ENCODE measurements around the gene MCM8.
A peak's percentile ranks its signal among the peaks of the same experiment; 100 is the strongest.

MCM8 gene

DNA sequence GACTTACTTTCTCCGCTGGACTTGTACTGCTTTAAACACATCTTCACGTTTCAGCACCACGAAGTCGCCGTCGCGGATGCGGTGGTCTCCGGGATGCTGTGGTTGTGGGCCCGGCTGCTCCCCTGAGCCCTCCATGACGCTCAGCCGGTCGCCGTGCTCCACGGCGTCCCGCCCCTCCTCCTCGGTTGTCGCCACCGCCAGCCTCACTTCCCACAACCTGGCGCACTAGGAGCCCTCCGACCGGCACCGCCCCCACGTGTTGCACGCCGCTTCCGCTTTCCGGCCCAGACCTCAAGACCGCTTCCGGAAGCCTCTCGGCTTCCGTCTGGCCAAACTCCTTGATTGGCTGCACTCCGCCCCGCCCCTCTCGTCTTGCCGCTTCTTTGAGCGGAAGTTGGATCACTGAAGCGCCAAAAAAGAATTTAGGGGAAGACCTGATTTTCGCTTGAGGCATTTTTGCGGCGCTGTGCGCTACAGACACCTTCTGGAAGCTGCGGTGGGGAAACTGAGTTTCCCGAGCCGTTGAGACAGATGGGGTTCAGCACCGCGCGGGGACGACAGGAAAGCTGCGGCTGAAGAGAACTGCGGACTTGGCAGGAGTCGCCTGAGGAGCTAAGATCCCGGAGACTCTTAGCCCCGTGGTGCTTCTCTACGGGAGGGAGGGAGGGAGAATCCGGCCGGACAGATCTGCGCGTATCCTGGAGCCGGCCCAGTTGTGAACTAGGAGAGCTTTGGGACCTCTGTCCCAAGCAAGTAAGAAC, at the start of gene MCM8, which contains the start of gene TRMT6:
Gene MCM8, plus strand, starts transcription at position 382 of the 761 bp plus-strand sequence. CDS start 1,364 bp downstream, outside the sequence.
Gene TRMT6, minus strand, starts transcription at position 263 of the 761 bp plus-strand sequence. Its CDS starts 128 bp downstream, at position 135.
- peak within 1 kb of the TSS; percentile 84 for H3K4me3 ChIP-seq (ENCODE audit: low read length)
- H3F3A ChIP-seq (ENCODE audit: insufficient read depth, low read length), result 0 out of 2 replicates have a peak, but pooled peaks cover 7% of the 10 kb centered on the region
- H3K27ac ChIP-seq (ENCODE audit: low read length), result peak within 1 kb of the TSS; percentile 75
- H3K9me2 ChIP-seq (replicated peaks; ENCODE audit: insufficient read depth, low read length), result no peaks in the 10 kb centered on the region
- H4K20me1 ChIP-seq (ENCODE audit: insufficient read depth, low read length), result no peaks in the 10 kb centered on the region
- peak within 1 kb of the TSS; percentile 91 for H3K4me2 ChIP-seq (ENCODE audit: low read depth, low read length)
- H3K9me3 ChIP-seq (replicated peaks; ENCODE audit: insufficient read depth, low read length), result no peaks in the 10 kb centered on the region
- H3K4me1 ChIP-seq (ENCODE audit: low read length), result peaks cover 5% of the 10 kb centered on the region; the same call in 1 of the 2 replicates
- peaks cover 9% of the 10 kb centered on the region; the same call in 1 of the 2 replicates for H3K36me3 ChIP-seq (replicated peaks; ENCODE audit: insufficient read depth, low read length)
- TF ChIP-seq CTCF (IDR thresholded peaks at IDR 0.05; ENCODE audit: low read length) (no peak), EZH2phosphoT487 (IDR thresholded peaks at IDR 0.05; ENCODE audit: low read length) (no peak), EZH2 (optimal IDR thresholded peaks at IDR 0.05; ENCODE audit: low read depth, low read length) (no peak)
- H3K27me3 ChIP-seq (replicated peaks; ENCODE audit: insufficient read depth, low read length), result no peaks in the 10 kb centered on the region
- peak within 1 kb of the TSS; percentile 87 for H3K9ac ChIP-seq (ENCODE audit: low read length)
- peak; percentile 98 for DNase-seq
- H2AFZ ChIP-seq (ENCODE audit: low read length), result peak within 1 kb of the TSS; percentile 81
- peaks cover 63% of the 10 kb centered on the region for H3K79me2 ChIP-seq (ENCODE audit: low read length)

DNA sequence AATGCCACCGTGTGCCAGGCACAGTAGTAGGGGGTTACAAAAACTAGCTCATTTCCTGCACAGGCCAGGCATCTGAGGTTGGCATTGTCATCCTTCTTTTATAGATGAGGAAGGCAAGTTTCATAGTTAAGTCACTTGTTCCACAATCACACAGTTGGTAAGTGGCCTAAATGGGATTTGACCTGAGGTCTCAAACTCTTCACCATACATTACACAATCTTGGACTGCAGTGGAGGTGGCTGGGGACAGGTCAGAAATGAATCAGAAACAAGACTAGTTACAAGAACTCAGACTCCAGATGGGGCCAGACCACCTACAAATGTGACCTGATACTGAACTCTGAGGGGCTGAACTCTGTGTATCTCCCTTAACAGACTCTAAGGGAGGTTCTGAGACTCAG, 49.5 kb upstream of the MCM8 start:
- no peak overlapping the region for H3K4me2 ChIP-seq (ENCODE audit: low read depth, low read length)
- H3F3A ChIP-seq (ENCODE audit: insufficient read depth, low read length), result no peaks in the 10 kb centered on the region
- no peak for DNase-seq
- H3K9me3 ChIP-seq (replicated peaks; ENCODE audit: insufficient read depth, low read length), result no peaks in the 10 kb centered on the region
- H3K27ac ChIP-seq (ENCODE audit: low read length), result no peak overlapping the region
- H3K9ac ChIP-seq (ENCODE audit: low read length), result no peak overlapping the region
- H3K36me3 ChIP-seq (replicated peaks; ENCODE audit: insufficient read depth, low read length), result no peaks in the 10 kb centered on the region
- no peaks in the 10 kb centered on the region for H3K79me2 ChIP-seq (ENCODE audit: low read length)
- H3K4me3 ChIP-seq (ENCODE audit: low read length), result no peak overlapping the region
- H4K20me1 ChIP-seq (ENCODE audit: insufficient read depth, low read length), result no peaks in the 10 kb centered on the region
- no peaks in the 10 kb centered on the region for H3K9me2 ChIP-seq (replicated peaks; ENCODE audit: insufficient read depth, low read length)
- TF ChIP-seq CTCF (IDR thresholded peaks at IDR 0.05; ENCODE audit: low read length), result no peak
- TF ChIP-seq EZH2 (optimal IDR thresholded peaks at IDR 0.05; ENCODE audit: low read depth, low read length), result no peak
- no peak for TF ChIP-seq EZH2phosphoT487 (IDR thresholded peaks at IDR 0.05; ENCODE audit: low read length)
- H2AFZ ChIP-seq (ENCODE audit: low read length), result no peak overlapping the region
- H3K4me1 ChIP-seq (ENCODE audit: low read length), result no peaks in the 10 kb centered on the region
- no peaks in the 10 kb centered on the region for H3K27me3 ChIP-seq (replicated peaks; ENCODE audit: insufficient read depth, low read length)

GRCh38 chr20:5908981-5909380, 41.5 kb upstream of the MCM8 start:
- no peaks in the 10 kb centered on the region for H3K4me1 ChIP-seq (ENCODE audit: low read length)
- no peaks in the 10 kb centered on the region for H3K9me2 ChIP-seq (replicated peaks; ENCODE audit: insufficient read depth, low read length)
- no peak for TF ChIP-seq EZH2 (optimal IDR thresholded peaks at IDR 0.05; ENCODE audit: low read depth, low read length)
- TF ChIP-seq EZH2phosphoT487 (IDR thresholded peaks at IDR 0.05; ENCODE audit: low read length), result no peak
- TF ChIP-seq CTCF (IDR thresholded peaks at IDR 0.05; ENCODE audit: low read length), result no peak
- no peaks in the 10 kb centered on the region for H4K20me1 ChIP-seq (ENCODE audit: insufficient read depth, low read length)
- H3K36me3 ChIP-seq (replicated peaks; ENCODE audit: insufficient read depth, low read length), result no peaks in the 10 kb centered on the region
- no peaks in the 10 kb centered on the region for H3K9me3 ChIP-seq (replicated peaks; ENCODE audit: insufficient read depth, low read length)
- H3K4me2 ChIP-seq (ENCODE audit: low read depth, low read length), result no peak overlapping the region
- DNase-seq, result no peak
- H3K9ac ChIP-seq (ENCODE audit: low read length), result no peak overlapping the region
- H3K4me3 ChIP-seq (ENCODE audit: low read length), result no peak overlapping the region
- no peak overlapping the region for H3K27ac ChIP-seq (ENCODE audit: low read length)
- no peaks in the 10 kb centered on the region for H3F3A ChIP-seq (ENCODE audit: insufficient read depth, low read length)
- no peaks in the 10 kb centered on the region for H3K79me2 ChIP-seq (ENCODE audit: low read length)
- H2AFZ ChIP-seq (ENCODE audit: low read length), result no peak overlapping the region
- H3K27me3 ChIP-seq (replicated peaks; ENCODE audit: insufficient read depth, low read length), result no peaks in the 10 kb centered on the region; the same call in 1 of the 2 replicates
